Body of pancreas (tissue), 4 donors: ENCODE data around the gene CLDN19.

Experiments used
- CTCF ChIP-seq, 7 experiments: fragments of 450-650 bp in 4 of 7; fragments of 200-600 bp in 3 of 7; sonication (generic) in 3 of 7; IDR thresholded peaks; one replicate each; pipeline ENCODE4 v1.5.1; 2016 to 2019; ENCODE audit warnings: antibody characterized with exemption in 7 of 7
- POLR2A ChIP-seq, 3 donors: fragments of 450-650 bp; IDR thresholded peaks; one replicate each; pipeline ENCODE4 v1.6.1; 2016; ENCODE audit warnings: antibody characterized with exemption in 3 of 3, mild to moderate bottlenecking in 2 of 3

GRCh38 chr1:42768172-42768571, 28.1 kb upstream of the CLDN19 start:
- TF ChIP-seq CTCF (IDR thresholded peaks at IDR 0.05), result no peak
- no peak for TF ChIP-seq POLR2A (IDR thresholded peaks at IDR 0.05)
